HG02885 (cell line): Measurements from ENCODE around the gene GCK.

ENCODE experiments used
- ATAC-seq: cut with Tn5 transposase; IDR thresholded peaks from one replicate; pipeline ENCODE4 v1.9.1; 2021; ENCODE audit warnings: mild to moderate bottlenecking; ENCODE audit not compliant: unreplicated experiment, poor library complexity

GCK gene

DNA sequence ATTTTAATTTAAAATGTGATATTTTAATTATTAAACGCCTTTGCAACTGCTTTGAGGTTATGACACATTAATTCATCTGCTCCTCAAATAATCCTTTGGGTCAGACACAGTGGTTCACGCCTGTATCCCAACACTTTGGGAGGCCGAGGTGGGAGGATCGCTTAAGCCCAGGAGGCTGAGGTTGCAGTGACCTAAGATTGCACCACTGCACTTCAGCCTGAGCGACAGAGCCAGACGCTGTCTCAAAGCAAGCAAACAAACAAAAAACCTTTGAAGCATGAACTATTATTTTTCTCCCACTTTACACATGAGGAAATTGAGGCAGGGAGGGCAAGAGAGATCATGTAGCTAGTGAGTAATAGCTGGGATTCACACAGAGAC is 64.4 kb downstream of the GCK start:
- ATAC-seq, result no peak

DNA sequence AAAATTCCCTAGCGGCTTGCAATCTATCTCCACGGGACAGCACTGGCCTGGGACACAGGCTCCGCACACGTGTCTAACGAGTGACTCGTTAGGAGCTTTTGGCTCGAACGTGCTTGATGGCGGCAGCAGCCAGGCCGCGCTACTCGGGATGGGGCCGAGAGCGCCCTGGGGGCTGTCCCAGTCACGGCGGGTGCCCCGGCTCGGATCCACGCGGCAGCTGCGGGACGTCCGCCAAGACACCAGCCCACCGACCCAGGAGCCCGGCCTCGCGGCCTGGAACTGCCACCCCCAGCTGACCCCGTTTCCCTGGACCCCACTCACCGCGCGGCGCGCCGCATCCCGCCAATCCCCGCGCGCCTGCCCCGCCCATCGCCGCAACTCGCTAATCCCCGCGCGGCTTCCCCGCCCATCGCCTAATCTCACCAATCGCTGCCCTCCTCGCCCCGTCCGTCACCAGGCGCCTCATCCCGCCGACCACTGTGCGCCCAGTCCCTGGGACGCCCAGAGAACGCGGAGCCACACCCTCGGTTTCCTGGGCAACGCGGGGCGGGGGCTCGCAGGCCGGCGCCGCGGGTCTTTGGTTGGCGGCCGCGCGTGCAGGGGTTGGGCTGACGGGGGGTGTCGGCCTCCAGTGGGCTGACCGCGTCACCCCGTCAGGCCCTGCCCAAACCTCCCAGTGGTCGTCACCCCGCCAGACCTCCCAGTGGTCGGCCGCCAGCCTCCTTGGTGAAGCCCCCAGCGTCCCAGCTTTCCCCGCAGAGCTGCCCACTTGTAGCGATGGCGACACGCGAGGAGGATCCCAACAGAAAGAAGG is 65.8 kb downstream of the GCK start, which contains the start of gene POLD2:
Gene POLD2 (minus strand): TSS at position 359 of the 814 bp plus-strand sequence. CDS start 1,495 bp downstream, outside the sequence.
- ATAC-seq, result peak; percentile 98

DNA sequence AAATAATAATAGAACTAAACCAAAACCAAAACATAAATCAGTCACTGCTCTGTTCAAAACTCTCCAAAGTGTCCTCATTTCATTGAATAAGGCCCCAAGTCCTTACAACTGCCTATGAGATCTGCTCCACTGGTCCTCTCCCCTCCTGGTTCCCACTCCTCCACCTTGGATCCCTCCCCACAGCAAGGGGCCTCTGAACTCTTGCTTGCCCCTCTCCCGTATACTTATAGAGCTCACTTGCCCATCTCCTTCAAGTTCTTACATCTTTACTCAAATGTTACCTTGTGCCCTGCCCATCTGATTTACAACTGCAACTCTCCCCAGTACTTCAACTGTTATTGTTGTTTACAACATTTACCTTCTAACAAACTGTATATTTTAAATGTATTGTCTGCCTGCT is 66.7 kb downstream of the GCK start:
- no peak for ATAC-seq

DNA sequence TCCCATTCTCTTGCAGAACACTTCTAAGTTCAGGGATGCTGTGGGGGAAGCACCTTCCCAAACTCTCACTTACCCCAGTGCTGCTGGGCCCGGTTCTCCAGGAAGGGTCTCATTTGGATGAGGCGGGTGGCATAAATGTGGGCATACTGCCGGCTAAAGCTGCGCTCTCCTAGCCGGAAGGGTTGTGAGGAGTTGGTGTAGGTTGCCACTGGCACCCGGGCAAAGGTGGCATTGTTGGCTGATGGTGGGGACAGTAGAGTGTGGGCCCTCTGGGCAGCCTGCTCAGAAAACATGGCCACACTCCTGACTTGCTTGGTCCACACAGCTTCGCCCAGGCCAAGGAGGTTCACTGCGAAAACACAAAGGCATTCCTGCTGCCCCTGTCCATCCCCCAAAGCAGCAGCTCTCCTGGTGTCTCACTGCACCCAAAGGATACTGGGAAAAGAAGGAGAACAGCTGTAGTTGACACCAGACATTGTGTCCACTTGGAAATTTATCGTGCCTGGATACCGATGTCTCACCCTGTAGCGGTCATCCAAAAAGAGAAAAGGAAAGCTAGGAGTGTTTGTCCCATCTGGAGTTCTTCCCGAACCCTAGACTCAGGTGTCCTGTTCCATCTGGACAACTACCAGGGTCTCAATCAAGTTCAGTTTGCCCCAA is 67.3 kb downstream of the GCK start:
- no peak for ATAC-seq

DNA sequence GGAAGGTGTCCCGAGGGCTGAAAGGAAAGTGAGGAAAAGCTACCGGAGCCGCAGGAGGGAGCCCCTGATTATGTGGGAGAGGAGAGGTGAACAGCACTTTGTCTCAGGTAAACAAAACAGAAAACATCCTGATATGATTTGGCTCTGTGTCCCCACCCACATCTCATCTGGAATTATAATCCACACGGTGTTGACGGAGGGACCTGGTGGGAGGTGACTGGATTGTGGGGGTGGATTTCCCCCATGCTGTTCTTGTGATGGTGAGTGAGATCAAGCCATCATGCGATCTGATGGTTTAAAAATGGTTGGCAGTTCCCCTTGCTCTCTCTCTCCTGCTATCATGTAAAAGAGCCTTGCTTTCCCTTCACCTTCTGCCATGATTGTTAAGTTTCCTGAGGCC is 68.8 kb downstream of the GCK start:
- no peak for ATAC-seq

DNA sequence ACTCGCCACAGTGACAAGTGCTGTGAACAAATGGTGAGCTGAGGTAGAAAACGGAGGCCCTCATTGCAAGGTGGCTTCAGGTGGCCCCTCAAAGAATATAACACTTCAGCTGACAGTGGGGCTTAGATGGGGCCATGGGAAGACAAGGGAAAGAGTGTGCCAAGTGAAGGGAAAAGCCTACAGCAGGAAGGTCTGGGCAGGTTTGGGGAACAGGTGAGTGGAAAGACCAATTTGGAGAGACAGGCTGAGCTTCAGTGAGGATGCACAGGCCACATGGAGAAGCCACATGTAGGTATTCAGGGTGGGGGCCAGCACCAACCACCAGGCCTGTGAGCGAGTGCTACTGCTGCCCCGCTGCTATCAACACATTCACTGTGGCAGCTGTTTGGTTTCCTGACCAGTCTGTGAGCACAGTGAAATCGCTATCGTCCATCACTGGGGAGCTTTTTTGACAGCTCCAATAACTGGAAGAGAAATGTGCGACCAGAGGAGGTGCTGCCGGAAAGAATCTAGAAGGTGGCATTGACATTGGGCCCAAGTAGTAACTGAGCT is 69.3 kb downstream of the GCK start:
- no peak for ATAC-seq

DNA sequence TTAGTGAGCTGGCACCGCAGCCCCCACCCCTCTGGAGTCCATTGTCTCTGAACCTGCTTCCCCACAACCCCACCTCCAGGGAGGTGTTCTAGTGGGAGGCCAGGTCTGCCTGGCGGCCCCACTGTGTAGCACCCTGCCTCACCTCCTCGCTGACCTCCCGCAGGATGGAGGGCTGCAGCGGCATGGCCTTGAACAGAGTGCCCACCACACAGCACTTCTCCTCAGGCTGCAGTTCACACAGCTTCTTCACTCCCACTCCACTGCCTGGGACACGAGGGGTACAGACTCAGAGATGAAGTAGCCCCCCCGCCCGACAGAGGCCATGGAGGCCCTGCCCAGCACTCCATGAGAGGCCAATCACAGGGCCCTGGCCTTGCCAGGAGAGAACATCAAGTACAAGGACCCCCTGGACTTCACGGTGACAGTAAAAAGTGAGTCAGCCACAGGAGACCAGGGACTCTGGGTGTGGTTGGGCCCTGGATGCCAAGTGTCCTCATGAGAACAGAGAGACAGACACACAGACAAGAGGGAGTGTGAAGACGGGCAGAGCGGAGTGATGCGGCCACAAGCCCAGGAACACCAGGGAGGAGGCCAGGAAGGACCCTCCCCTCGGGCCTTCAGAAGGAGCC is 71.3 kb downstream of the GCK start:
- no peak for ATAC-seq

DNA sequence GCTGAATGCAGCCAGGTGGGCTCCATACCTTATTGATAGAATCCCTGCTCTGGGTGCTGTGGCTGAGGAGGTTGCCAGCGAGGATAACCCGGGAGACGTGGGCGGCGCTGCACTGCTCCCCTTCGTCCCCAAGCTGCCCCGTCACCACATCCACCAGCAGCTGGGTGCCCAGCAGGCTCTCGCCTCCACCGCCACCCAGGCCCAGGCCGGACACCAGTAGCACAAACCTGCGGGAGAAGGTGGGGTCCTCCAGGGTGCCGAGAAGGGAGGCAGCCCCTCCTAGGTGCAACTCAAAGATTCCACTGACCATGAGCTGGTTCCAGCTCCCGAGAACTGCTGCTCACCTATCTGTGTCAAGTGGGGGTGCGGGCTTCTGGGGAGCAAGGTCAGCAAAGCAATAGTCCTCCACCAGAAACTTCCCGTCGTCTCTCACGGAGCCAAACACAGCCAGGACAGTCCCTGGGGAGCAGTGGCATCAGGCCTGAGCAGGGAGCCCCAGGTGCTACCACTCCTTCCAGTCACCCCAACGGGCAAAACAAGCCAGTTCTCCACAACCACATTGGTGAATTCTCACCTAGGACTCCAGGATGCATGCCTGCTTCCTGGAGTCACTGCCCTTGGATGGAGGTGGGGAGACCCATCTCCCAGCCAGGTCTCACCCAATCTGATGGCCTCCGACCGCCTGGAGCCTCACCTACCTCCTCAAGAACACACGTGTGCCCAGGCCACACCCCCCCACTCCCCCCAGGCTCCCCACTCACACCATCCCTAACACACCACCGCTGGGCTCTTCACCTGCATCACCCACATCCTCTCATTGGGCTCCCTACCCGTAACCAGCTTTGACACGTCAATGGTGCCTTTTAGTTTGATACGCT is 72.2 kb downstream of the GCK start:
- ATAC-seq, result no peak

DNA sequence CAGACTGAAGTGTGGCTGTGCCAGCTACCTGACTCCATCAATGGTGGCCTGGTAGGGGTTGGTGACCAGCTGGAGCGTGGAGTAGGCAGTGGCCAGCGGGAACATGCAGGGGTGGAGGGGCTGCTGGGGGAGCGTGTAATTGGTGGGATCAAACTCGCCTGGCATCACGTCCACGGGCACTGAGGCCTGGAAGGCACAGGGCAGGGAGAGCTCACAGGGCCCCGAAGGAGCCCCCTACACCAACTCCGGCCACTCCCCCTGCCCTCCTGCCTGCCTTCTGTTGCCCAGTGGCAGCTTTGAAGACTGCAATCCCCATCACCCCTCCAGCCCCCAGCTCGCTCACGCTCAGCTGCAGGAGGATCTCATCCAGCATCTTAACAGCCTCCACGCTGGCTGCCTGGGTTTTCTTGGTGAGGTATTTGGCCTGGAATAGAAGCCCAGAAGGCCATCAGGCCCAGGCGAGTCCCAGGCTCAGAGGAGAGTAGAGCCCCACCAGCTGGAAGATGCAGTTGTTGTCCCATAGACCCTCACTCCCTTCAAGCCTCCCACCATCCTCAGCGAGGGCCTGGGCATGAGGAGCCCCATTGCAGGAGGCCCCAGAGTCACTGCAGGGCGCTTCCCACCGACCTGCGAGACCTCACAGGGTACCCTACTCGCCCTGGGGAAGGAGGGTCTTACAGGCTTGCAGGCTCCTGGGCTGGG is 73.0 kb downstream of the GCK start:
- no peak for ATAC-seq

DNA sequence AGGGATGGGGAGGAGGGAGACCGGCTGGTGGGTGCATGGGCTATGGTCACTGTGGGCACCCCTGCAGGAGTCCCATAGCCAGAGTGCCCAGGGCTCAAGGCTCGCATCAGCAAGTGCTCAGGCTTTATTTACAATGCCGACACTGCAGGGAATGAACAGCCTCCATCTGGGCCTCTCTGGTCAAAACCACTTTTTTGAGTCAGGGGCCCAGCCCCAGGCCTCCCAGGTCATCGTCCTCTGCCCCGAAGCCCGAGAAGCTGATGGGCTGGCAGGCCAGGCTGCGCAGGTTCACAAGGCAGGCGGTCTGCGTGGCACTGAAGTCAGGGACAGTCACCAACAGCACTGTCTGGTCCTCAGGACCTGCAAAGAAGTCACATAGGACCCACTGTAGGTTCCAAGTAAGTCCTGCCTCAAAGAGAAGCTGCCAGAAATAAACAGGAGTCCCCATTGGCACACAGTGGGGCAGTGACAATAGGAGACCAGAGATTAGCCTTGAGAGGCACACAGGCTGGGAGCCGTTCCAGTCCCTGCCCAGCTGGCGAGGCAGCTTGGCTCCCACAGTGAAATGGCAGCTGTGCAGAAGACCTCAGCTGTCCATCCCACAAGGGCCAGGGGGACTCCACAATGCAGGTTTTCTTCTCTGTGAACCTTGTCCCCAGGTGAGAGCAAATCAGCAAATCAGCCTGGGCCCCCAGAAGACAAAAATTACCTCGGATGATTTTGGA is 74.5 kb downstream of the GCK start:
- ATAC-seq, result no peak

DNA sequence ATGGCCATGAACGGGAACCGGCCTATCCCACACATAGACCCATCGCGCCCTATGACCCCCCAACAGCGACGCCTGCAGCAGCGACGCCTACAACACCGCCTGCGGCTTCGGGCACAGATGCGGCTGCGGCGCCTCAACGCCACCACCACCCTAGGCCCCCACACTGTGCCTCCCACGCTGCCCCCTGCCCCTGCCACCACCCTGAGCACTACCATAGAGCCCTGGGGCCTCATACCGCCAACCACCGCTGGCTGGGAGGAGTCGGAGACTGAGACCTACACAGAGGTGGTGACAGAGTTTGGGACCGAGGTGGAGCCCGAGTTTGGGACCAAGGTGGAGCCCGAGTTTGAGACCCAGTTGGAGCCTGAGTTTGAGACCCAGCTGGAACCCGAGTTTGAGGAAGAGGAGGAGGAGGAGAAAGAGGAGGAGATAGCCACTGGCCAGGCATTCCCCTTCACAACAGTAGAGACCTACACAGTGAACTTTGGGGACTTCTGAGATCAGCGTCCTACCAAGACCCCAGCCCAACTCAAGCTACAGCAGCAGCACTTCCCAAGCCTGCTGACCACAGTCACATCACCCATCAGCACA is 75.4 kb downstream of the GCK start:
- ATAC-seq, result no peak

DNA sequence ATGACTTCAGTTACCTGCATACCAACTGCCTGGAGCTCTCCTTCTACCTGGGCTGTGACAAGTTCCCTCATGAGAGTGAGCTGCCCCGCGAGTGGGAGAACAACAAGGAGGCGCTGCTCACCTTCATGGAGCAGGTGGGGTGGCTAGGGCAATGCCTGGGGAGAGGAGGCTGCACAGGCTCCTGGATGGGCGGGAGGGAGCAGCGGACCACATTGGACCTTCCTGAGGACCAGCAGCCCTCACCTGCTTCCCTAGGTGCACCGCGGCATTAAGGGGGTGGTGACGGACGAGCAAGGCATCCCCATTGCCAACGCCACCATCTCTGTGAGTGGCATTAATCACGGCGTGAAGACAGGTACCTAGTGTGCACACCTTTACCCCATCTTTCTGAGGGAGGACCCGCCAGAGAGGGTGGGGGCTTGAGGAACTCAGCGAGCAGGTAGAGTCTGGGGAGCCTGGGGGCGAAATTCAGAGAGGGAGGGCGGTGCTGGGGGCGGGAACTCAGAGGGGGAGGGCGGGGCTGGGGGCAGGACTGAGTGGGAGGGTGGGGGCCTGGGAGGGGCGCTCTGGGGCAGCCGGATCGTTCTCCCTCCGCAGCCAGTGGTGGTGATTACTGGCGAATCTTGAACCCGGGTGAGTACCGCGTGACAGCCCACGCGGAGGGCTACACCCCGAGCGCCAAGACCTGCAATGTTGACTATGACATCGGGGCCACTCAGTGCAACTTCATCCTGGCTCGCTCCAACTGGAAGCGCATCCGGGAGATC is 76.1 kb downstream of the GCK start:
- no peak for ATAC-seq

DNA sequence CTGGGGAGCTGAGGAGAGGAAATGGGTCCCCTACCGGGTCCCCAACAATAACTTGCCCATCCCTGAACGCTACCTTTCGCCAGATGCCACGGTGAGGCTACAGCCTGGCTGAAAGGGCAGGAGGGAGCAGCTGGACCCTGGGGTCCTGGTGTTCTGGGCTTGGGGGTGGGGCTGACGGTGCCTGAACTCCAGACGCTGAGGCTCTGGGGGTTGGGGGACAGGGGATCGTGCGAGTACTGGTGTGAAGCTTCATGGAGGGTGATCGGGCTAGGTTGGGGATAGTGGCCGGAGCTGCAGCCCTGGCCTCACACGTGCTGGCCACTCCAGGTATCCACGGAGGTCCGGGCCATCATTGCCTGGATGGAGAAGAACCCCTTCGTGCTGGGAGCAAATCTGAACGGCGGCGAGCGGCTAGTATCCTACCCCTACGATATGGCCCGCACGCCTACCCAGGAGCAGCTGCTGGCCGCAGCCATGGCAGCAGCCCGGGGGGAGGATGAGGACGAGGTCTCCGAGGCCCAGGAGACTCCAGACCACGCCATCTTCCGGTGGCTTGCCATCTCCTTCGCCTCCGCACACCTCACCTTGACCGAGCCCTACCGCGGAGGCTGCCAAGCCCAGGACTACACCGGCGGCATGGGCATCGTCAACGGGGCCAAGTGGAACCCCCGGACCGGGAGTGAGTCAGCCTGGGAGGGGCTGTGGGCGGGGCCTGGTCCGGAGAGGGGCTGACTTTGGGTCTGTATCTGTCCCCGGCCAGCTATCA is 76.8 kb downstream of the GCK start:
- ATAC-seq, result no peak

DNA sequence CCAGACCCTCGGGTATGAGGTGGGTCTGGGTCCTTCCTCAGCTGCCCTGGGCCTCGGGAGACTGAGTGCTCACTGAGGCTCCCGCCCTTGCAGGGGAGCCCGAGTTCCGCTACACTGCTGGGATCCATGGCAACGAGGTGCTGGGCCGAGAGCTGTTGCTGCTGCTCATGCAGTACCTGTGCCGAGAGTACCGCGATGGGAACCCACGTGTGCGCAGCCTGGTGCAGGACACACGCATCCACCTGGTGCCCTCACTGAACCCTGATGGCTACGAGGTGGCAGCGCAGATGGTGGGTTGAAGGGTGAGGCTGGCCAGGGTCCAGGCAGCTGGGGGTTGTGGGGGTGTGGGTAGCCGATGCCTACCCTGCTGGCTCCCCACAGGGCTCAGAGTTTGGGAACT is 77.5 kb downstream of the GCK start:
- ATAC-seq, result no peak

DNA sequence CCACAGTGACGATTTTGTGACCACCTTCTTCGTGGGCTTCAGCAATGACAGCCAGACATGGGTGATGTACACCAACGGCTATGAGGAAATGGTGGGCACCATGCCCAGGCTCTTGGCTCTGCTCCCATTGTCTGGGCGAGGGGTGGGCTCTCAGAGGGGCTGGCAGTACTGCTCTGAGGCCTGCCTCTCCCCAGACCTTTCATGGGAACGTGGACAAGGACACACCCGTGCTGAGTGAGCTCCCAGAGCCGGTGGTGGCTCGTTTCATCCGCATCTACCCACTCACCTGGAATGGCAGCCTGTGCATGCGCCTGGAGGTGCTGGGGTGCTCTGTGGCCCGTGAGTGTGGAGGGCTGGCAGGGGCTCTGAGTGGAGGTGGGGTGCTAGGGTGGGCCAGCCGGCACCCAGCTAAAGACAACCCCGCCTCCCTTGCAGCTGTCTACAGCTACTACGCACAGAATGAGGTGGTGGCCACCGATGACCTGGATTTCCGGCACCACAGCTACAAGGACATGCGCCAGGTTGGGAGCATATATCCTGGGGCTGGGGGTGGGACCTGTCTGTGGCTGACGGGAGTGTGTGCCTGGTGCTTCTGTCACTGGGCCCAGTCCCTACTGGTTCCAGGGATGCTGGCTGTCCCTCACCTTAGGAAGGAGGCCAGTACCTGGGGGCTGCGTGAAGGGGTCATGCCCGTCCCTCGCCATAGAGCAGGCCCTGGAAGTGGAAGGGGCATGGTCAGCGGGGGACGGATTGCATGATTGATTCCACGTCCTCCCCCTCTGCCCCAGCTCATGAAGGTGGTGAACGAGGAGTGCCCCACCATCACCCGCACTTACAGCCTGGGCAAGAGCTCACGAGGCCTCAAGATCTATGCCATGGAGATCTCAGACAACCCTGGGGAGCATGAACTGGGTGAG is 78.3 kb downstream of the GCK start:
- ATAC-seq, result no peak

DNA sequence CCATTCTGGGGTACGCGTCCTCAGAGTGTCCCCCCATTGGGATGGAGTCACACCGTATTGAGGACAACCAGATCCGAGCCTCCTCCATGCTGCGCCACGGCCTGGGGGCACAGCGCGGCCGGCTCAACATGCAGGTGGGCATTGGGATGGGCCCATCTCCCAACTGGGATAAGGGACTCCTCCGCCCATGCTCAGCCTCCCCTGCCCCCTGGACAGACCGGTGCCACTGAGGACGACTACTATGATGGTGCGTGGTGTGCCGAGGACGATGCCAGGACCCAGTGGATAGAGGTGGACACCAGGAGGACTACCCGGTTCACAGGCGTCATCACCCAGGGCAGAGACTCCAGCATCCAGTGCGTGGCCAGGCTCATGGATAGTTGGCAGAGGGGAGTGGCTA is 79.2 kb downstream of the GCK start:
- ATAC-seq, result no peak
